Endothelial cell of umbilical vein (primary cell): ENCODE data around the gene PTGES2. TPM values are rescaled to one million over a fixed set of nuclear protein-coding genes. Genes with fewer than 3 reads are reported as not detected.

ENCODE experiments used
- BruUV-seq: library from RNA; stranded (reverse); fragments of 400-500 nt; replicated peaks from 2 replicates; lab custom pipeline; 2021; lab: Mats Ljungman, UMichigan
- CTCF ChIA-PET: fragments of 300-600, 350-600 bp; sonication (Branson Sonifier 250); formaldehyde crosslinking; loops from one replicate; lab custom pipeline; 2021; ENCODE audit warnings: antibody characterized with exemption, inconsistent platforms; lab: Charles Lee
- POLR2A ChIA-PET: fragments of 300-600, 350-600 bp; sonication (Branson Sonifier 250); formaldehyde crosslinking; loops from one replicate; lab custom pipeline; 2021; ENCODE audit warnings: antibody characterized with exemption, inconsistent platforms; lab: Charles Lee
- DNase-seq: peaks from one replicate; pipeline ENCODE4 v3.0.0-alpha.2; 2011; ENCODE audit warnings: low read depth, low spot score
- FAIRE-seq: peaks from 2 replicates; lab custom pipeline; 2011; peaks lifted over from hg19 to GRCh38; lab: Jason Lieb, UNC
- H2AFZ ChIP-seq: 2 replicates; pipeline ENCODE4 v1.6.0; 2012; ENCODE audit warnings: low read depth, low read length, control low read depth, inconsistent platforms
- H3K27ac ChIP-seq: 2 replicates; pipeline ENCODE4 v1.5.1; 2011; ENCODE audit warnings: low read depth, mild to moderate bottlenecking, control low read depth, low read length, moderate library complexity; ENCODE audit not compliant: insufficient read depth
- H3K27me3 ChIP-seq, 2 experiments: 2 replicates each; pipeline versions ENCODE4 v1.6.0 to v1.6.1; 2011; ENCODE audit warnings: low read length in 2 of 2, mixed read lengths in 1 of 2; ENCODE audit not compliant: control insufficient read depth in 2 of 2, insufficient read depth in 2 of 2
- H3K36me3 ChIP-seq, 2 experiments: 2 replicates in 1 of 2; 3 replicates in 1 of 2; pipeline ENCODE4 v1.5.1; 2011; ENCODE audit warnings: low read length in 2 of 2, mild to moderate bottlenecking in 1 of 2, moderate library complexity in 1 of 2; ENCODE audit not compliant: control insufficient read depth in 2 of 2, insufficient read depth in 2 of 2; ENCODE audit errors: extremely low read depth in 1 of 2
- H3K4me1 ChIP-seq: 3 replicates; pipeline ENCODE4 v1.5.1; 2011; ENCODE audit warnings: mild to moderate bottlenecking, low read length; ENCODE audit not compliant: control insufficient read depth, insufficient read depth; ENCODE audit errors: extremely low read depth
- H3K4me2 ChIP-seq: 2 replicates; pipeline ENCODE4 v1.6.1; 2011; ENCODE audit warnings: low read length, control low read depth, mixed read lengths; ENCODE audit not compliant: insufficient read depth
- H3K4me3 ChIP-seq, 3 experiments: fragments of 200-600 bp in 1 of 3; sonication (generic), shearing (Covaris generic) in 1 of 3; replicated peaks in 1 of 3; 2 replicates each; pipeline ENCODE4 v1.5.1; 2011 to 2016; ENCODE audit warnings: control low read depth in 3 of 3, low read length in 3 of 3, mild to moderate bottlenecking in 2 of 3, inconsistent platforms in 1 of 3, low read depth in 1 of 3, moderate library complexity in 1 of 3; ENCODE audit not compliant: insufficient read depth in 1 of 3
- H3K79me2 ChIP-seq: 2 replicates; pipeline ENCODE4 v1.6.0; 2012; ENCODE audit warnings: low read length, inconsistent platforms; ENCODE audit not compliant: control insufficient read depth, insufficient read depth
- H3K9ac ChIP-seq: replicated peaks from 2 replicates; pipeline ENCODE3; 2011; ENCODE audit warnings: low read length, control low read depth; ENCODE audit not compliant: insufficient read depth; ENCODE audit errors: extremely low read depth
- H3K9me1 ChIP-seq: replicated peaks from 3 replicates; pipeline ENCODE4 v1.6.0; 2011; ENCODE audit warnings: mild to moderate bottlenecking, low read length; ENCODE audit not compliant: control insufficient read depth, insufficient read depth; ENCODE audit errors: extremely low read depth
- H3K9me3 ChIP-seq: replicated peaks from 2 replicates; pipeline ENCODE4 v1.5.1; 2012; ENCODE audit warnings: low read length, inconsistent platforms; ENCODE audit not compliant: control insufficient read depth, insufficient read depth
- H4K20me1 ChIP-seq: replicated peaks from 2 replicates; pipeline ENCODE3; 2011; ENCODE audit warnings: mild to moderate bottlenecking, low read length; ENCODE audit not compliant: control insufficient read depth, insufficient read depth; ENCODE audit errors: extremely low read depth
- FOS ChIP-seq: IDR thresholded peaks from 2 replicates; pipeline ENCODE4 v1.6.1; 2011; ENCODE audit warnings: mild to moderate bottlenecking, low read length, moderate library complexity, borderline replicate concordance; ENCODE audit not compliant: insufficient read depth
- GATA2 ChIP-seq: IDR thresholded peaks from 2 replicates; pipeline ENCODE4 v1.7.0; 2011; ENCODE audit warnings: low read depth, mild to moderate bottlenecking, moderate library complexity, mixed read lengths, low read length; ENCODE audit not compliant: insufficient read length, insufficient read depth
- MYC ChIP-seq: IDR thresholded peaks from one replicate; pipeline ENCODE4 v1.6.1; 2011; ENCODE audit warnings: mild to moderate bottlenecking, low read depth, low read length
- dilution Hi-C: fragments of 300-500 bp; cut with MboI; formaldehyde crosslinking; loops from one replicate; pipeline ENCODE4 v1.15.0; 2019; ENCODE audit warnings: low sequenced_read_pairs; ENCODE audit not compliant: extremely low pct_ligation_motif_present
- intact Hi-C: fragments of 100-400 bp; cut with micrococcal nuclease; formaldehyde crosslinking; loops from one replicate; pipeline ENCODE4 v1.10.0; 2022
- polyA plus RNA-seq, 4 experiments: library from polyadenylated mRNA; depleted of rRNA in 3 of 4; stranded (reverse) in 3 of 4; unstranded in 1 of 4; fragments of >200 nt; gene quantifications; 2 replicates each; pipeline versions ENCODE4 v1.2.1 to v1.2.3, GENCODE V29; 2011 to 2012; ENCODE audit warnings: missing spikeins in 1 of 4
- total RNA-seq: library from RNA; stranded (reverse); gene quantifications from 2 replicates; pipeline ENCODE4 v1.2.3, GENCODE V29; 2021
- TF ChIP-seq, protein P1 (sequence below): IDR thresholded peaks from 2 replicates; pipeline ENCODE4 v1.6.1; 2011; ENCODE audit not compliant: insufficient read depth, insufficient read length
- TF ChIP-seq, protein P2 (sequence below), 2 donors: IDR thresholded peaks; 1 replicate in 1 of 2; 2 replicates in 1 of 2; pipeline ENCODE4 v1.5.1; 2011; ENCODE audit warnings: low read length in 2 of 2, mild to moderate bottlenecking in 2 of 2, moderate library complexity in 2 of 2, control low read depth in 1 of 2, inconsistent platforms in 1 of 2, low read depth in 1 of 2; ENCODE audit not compliant: insufficient read depth in 1 of 2; ENCODE audit errors: extremely low read depth in 1 of 2

Gene PTGES2
- total and polyA plus RNA-seq, 2 donors (not counting 3 experiments of a cell fraction or from before 2014, with no cell fraction given) = 64.2 to 69.9 TPM

DNA sequence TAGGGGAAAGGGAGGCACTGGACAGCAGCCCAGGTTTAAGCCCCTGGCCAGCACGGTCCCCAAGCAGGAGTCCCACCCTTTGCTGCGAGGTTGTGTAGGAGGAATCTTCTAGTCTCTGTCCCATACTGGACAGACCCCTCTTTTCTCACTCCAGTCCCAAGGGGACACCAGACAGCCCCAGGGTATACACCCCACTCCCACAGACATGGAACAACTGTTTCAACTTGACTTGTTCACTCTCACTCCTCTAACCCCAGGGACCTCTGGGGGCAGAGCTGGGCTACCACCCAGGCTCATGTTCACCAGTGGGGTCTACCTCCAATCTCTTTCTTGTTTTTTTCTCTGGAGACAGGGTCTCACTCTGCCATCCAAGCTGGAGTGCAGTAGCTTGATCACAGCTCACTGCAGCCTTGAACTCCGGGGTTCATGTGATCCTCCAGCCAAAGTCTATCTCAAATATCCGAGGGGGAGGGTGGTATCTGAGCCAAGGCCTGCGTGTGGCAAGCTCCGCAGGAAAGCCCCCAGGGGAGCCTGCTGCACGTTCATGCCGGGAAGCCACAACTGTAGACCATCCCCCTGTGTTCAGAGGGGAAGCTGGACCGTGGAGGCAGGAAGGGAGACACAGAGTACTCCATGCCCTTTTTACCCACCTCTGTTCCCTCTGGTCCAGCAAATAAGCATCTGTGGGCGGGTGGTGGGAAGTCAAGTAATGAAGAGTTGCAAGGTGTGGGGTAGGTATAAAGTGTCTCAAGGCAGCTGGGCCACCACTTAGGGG lies 1.8 kb downstream of the PTGES2 start:
- no peak overlapping the region for H3K4me2 ChIP-seq
- no TSS peak for BruUV-seq
- FAIRE-seq (peak; percentile 31), DNase-seq (no peak)
- H3K9me3 ChIP-seq = no peaks in the 10 kb centered on the region
- H2AFZ ChIP-seq = no peak overlapping the region
- intact Hi-C loops = no loop called here
- peaks cover 11% of the 10 kb centered on the region for H3K79me2 ChIP-seq
- no peak overlapping the region for H3K9ac ChIP-seq
- ChIA-PET POLR2A (interaction anchor here (0.7 kb wide), 2 partner anchors 12 to 32 kb away, joined by 3 read pairs; no protein-coding TSS in a partner anchor), CTCF (interaction anchor here (0.7 to 2.1 kb wide), 8 partner anchors 8 to 39 kb away, joined by 3 to 12 read pairs (median 4); partner anchors contain the start of gene BBLN)
- TF ChIP-seq FOS = no peak
- no peak for TF ChIP-seq MYC
- no peak for TF ChIP-seq GATA2
- TF ChIP-seq, protein P1, sequence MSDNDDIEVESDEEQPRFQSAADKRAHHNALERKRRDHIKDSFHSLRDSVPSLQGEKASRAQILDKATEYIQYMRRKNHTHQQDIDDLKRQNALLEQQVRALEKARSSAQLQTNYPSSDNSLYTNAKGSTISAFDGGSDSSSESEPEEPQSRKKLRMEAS = no peak
- peaks cover 11% of the 10 kb centered on the region for H3K4me1 ChIP-seq
- H3K4me3 ChIP-seq = no peak overlapping the region
- dilution Hi-C loops = no loop called here
- no peak overlapping the region for H3K27ac ChIP-seq
- H3K27me3 ChIP-seq = no peaks in the 10 kb centered on the region
- peaks cover 0 to 11% of the 10 kb centered on the region in 2 experiments for H3K36me3 ChIP-seq
- no peaks in the 10 kb centered on the region for H4K20me1 ChIP-seq
- no peaks in the 10 kb centered on the region for H3K9me1 ChIP-seq

DNA sequence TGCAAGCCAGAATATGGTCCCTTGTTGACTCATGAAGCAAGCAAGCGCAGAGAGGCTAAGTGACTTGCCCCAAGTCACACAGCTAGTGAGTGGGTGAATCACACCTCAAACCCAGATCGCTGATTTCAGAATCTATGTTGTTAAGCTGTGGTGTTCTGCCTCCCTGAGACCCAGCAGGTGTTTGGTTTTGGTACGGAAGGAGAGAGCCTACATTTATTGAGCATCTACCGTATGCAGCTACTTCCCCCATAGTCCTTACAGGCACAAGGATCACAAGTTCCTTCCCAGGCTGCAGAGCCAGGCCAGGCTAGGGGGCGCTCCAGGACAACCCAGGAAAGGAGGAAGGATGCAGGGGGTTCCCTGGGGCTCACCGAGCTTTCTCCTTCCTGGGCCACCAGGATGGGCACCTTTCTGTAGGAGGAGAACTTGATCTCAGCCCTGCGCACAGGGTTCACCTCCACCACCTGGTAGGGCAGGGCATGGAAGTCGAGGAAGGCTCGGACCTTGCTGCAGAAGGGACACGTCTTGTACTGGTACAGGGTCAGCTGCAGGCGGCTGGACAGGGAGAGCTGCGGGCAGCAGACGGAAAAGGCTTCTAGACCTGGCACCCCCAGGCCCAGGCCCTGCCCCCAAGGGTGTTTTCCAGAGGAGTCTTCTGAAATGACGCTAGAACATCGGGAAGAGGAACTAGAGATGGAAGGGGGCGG lies 2.5 kb downstream of the PTGES2 start:
- no peaks in the 10 kb centered on the region for H3K9me3 ChIP-seq
- no peak overlapping the region for H3K27ac ChIP-seq
- H3K4me2 ChIP-seq = no peak overlapping the region
- H4K20me1 ChIP-seq = no peaks in the 10 kb centered on the region
- H3K4me3 ChIP-seq = no peak overlapping the region
- CTCF ChIA-PET = interaction anchor here (0.6 to 2.1 kb wide), 13 partner anchors 7 to 181 kb away, joined by 3 to 12 read pairs (median 4); partner anchors contain the start of genes BBLN and NAIF1
- no peaks in the 10 kb centered on the region for H3K9me1 ChIP-seq
- intact Hi-C loops = no loop called here
- H3K27me3 ChIP-seq = no peaks in the 10 kb centered on the region
- peaks cover 11% of the 10 kb centered on the region for H3K4me1 ChIP-seq
- DNase-seq (peak; percentile 56), FAIRE-seq (no peak)
- peaks cover 0 to 16% of the 10 kb centered on the region in 2 experiments for H3K36me3 ChIP-seq
- dilution Hi-C loops = no loop called here
- no peak overlapping the region for H2AFZ ChIP-seq
- no TSS peak for BruUV-seq
- POLR2A ChIA-PET = no interaction called here
- no peak for TF ChIP-seq MYC
- TF ChIP-seq, protein P1 = no peak
- TF ChIP-seq, protein P2, sequence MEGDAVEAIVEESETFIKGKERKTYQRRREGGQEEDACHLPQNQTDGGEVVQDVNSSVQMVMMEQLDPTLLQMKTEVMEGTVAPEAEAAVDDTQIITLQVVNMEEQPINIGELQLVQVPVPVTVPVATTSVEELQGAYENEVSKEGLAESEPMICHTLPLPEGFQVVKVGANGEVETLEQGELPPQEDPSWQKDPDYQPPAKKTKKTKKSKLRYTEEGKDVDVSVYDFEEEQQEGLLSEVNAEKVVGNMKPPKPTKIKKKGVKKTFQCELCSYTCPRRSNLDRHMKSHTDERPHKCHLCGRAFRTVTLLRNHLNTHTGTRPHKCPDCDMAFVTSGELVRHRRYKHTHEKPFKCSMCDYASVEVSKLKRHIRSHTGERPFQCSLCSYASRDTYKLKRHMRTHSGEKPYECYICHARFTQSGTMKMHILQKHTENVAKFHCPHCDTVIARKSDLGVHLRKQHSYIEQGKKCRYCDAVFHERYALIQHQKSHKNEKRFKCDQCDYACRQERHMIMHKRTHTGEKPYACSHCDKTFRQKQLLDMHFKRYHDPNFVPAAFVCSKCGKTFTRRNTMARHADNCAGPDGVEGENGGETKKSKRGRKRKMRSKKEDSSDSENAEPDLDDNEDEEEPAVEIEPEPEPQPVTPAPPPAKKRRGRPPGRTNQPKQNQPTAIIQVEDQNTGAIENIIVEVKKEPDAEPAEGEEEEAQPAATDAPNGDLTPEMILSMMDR (IDR thresholded peaks at IDR 0.05; ENCODE audit: extremely low read depth in 1 of 2, insufficient read depth in 1 of 2, low read depth in 1 of 2, low read length in 2 of 2) = peak; percentile 58 to 67
- no peak overlapping the region for H3K9ac ChIP-seq
- peaks cover 11% of the 10 kb centered on the region for H3K79me2 ChIP-seq
